ENCODE results near the gene PPM1B. TPM values are rescaled to one million over a fixed set of nuclear protein-coding genes. Genes with fewer than 3 reads are reported as not detected.
"Not testable (repeated sequence)": the region's sequence is repeated elsewhere in the genome, so short reads cannot be mapped to it uniquely, and the experiment has no call there.

PPM1B gene
- total RNA-seq, 1 donor from 2014 or later = 39.8 TPM

GRCh38 chr2:44201648-44202165, 33.0 kb downstream of the PPM1B start:
- DNase-seq = no peak

DNA sequence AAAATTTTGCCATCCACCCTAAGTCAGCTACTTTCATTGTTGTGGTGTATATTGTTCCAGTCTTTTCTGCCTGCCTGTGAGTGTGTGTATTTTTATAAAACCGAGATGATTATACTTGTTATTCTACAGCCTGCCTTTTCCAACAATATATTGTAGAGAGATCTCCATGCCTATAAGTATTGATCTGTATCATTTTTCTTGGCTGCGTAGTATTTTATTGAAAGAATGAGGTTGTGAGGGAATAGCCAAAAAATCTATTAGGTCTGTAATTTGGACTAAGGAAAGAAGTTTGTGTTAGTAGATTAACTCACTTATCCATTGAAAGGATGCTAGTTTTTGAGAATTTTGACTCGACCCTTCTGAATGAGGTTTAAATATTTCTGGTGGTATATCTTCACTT, 34.9 kb downstream of the PPM1B start:
- no peak for DNase-seq

GRCh38 chr2:44205169-44205568, 36.5 kb downstream of the PPM1B start:
- no peak for DNase-seq

- no peak for DNase-seq
Measured at GRCh38 chr2:44207102-44207501, 38.4 kb downstream of the PPM1B start.

GRCh38 chr2:44207648-44208047, 39.0 kb downstream of the PPM1B start:
- not testable (repeated sequence) for DNase-seq

- DNase-seq = no peak
Measured at GRCh38 chr2:44210362-44210761, 41.7 kb downstream of the PPM1B start.

- DNase-seq = no peak
Measured at GRCh38 chr2:44211183-44211582, 42.5 kb downstream of the PPM1B start.

GRCh38 chr2:44212302-44212701, 43.6 kb downstream of the PPM1B start:
- DNase-seq = no peak

- DNase-seq = no peak
Measured at GRCh38 chr2:44215827-44216226, 47.2 kb downstream of the PPM1B start.

DNA sequence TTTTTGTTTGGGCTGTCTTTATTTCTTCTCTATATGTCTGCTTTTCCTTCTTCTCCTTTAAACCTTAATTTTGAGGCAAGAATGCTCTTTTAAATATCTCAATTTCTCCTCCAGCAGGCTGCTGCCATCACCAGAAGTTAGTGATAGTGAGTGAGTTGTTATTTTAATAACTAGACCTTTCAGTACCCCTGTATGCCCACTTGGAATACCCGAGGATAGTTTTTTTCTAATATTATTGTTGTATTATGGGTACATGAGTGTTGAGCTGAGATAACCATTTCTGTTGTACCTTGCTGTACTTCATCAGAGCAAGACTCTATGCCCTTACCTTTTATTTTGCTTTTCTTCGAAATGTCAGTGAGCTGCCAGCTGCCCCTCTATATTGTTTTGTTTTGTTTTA, 50.1 kb downstream of the PPM1B start:
- no peak for DNase-seq

DNA sequence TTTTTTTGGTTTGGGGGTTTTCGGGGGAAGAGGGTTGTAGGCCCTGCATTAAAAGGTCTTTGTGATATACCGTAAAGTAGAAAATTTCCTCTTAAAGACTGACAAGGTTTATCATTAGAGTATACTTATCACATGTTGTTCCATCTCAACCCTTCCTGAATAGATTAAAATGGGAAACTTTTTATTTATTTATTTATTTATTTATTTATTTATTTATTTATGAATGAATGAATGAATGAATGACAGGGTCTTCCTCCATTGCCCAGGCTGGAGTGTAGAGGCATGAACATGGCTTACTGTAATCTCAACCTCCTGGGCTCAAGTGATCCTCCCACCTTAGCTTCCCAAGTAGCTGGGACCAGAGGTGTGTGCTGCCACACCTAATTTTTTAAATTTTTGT, 58.1 kb downstream of the PPM1B start:
- no peak for DNase-seq

GRCh38 chr2:44230378-44230777, 61.7 kb downstream of the PPM1B start:
- DNase-seq = no peak

GRCh38 chr2:44233450-44234128, 64.9 kb downstream of the PPM1B start:
- DNase-seq = peak; percentile 4

DNA sequence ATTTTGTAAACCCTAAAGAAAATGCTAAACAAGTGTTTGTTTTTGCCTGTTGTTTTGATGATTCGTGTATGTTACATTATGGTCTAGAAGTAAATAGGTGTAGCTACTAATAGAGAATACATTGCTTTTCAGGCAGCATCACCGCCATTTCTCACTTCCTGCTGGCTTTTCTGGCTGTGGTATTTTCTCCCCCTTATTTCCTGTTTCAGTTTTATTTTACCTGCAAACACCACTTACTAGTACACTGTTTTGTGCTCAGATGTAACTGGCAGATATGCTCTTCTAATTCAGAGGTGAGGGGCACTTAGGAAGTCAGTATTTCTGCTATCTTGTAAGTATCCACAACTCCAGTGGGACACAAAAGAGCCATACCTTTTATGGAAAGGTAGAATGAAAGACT, 68.5 kb downstream of the PPM1B start:
- no peak for DNase-seq

GRCh38 chr2:44242904-44243303, 74.2 kb downstream of the PPM1B start:
- no peak for DNase-seq

DNA sequence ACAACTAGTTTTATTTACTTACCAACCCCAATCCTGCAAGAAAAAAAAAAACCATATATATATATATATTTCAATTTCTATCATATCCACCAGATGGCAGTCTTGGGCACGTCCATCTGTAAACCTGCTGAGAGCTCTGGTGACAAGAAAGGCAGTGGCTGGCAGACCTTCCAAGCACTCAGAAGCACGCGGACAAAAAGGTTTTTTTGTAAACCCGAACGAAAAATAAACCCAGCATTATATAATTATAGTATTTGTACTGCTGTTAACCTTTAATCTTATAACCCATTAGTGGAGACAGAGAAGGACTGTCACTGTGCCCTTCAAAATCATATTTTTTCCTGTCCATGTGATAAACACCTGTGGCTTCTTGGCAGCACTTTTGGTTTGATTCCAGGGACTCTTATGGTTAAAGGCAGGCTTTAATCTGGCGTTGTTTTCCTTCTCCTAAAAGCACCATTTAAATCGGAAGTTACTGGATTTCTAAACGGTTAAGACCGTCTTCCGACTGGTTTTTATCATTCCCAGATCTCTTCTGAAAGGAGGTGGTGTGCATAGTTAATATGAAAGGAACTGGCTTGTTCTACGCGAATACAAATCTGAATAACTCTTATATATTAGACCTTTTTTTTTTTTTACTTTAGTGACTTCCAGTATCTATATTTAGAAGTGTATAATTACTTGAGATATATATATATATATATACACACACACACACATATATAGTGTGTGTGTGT, 75.6 kb downstream of the PPM1B start:
- DNase-seq = peak; percentile 29

GRCh38 chr2:44245083-44245861, 76.6 kb downstream of the PPM1B start:
- no peak for DNase-seq

DNA sequence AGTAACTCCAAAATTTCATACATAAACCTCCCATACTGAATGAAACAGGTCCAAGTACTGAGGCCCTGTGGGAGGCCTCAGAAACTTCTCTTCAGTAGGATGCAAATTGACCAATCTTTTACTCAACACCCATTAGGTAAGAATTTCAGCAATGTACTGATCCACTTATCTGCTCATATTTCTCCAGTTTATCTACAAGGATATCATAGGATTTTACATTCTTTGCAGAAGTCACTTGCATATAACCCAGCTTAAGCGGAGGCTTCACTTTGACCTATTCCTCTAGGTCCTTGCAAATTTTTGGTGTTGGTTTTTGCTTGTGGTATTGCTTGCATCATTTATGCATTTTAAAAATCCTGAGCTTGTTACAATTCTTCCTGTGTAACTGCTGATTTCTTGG, 77.8 kb downstream of the PPM1B start:
- DNase-seq = no peak

- DNase-seq = no peak
Measured at GRCh38 chr2:44246840-44247369, 78.2 kb downstream of the PPM1B start.

DNA sequence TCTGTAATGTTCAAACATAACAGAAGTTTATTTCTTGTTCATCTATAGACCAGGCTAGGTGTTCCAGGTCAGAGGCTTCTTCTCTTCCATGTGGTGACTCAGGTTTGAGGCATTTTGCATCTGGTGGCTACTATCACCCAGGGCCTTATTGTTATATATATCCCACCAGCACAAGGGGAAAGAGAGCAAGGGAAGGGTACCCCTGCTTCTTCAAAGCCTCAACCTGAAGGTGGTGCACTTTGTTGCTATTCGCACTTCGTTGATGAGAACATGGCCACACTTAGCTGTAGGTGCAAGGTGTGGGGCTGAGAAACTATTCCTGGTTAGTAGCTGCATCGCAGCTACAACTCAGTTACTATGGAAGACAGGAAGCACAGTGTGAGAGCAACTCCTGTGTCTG, 79.2 kb downstream of the PPM1B start:
- DNase-seq = no peak

DNA sequence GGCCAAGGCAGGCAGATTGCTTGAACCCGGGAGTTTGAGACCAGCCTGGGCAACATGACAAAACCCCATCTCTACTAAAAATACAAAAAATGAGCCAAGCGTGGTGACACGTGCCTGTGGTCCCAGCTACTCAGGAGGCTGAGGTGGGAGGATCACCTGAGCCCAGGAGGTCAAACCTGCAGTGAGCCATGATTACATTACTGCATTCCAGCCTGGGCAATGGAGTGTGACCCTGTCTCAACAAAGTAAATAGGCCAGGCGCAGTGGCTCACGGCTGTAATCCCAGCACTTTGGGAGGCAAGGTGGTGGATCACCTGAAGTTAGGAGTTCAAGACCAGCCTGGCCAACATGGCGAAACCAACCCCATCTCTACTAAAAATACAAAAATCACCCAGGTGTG, 80.6 kb downstream of the PPM1B start:
- DNase-seq = not testable (repeated sequence)

- no peak for DNase-seq
Measured at GRCh38 chr2:44250376-44250775, 81.7 kb downstream of the PPM1B start.

- no peak for DNase-seq
Measured at GRCh38 chr2:44254023-44254422, 85.3 kb downstream of the PPM1B start.
